Non-pigmented ciliary epithelial cell (primary cell): ENCODE results near the gene INAVA.
"Not testable (repeated sequence)": the region's sequence is repeated elsewhere in the genome, so short reads cannot be mapped to it uniquely, and the experiment has no call there.

Experiments used
- DNase-seq: peaks from one replicate; pipeline ENCODE4 v3.0.0-alpha.2; 2010; ENCODE audit warnings: low read depth

INAVA gene

GRCh38 chr1:200963076-200963475 lies 68.4 kb downstream of the INAVA start:
- DNase-seq, result no peak

- DNase-seq, result not testable (repeated sequence)
Measured at GRCh38 chr1:200963888-200964287, 69.2 kb downstream of the INAVA start.
